Coronary artery (tissue), 2 donors: ENCODE results near the gene TRIM66.

Source experiments
- DNase-seq: peaks from one replicate; pipeline ENCODE4 v3.0.0-alpha.2; 2017; ENCODE audit warnings: low spot score
- H3K27ac ChIP-seq, 2 donors: fragments of 200-600 bp; sonication (generic); one replicate each; pipeline ENCODE4 v1.5.1; 2016 to 2019
- H3K4me3 ChIP-seq: fragments of 200-600 bp; sonication (generic); 2 replicates; pipeline ENCODE4 v1.5.1; 2016; ENCODE audit warnings: mild to moderate bottlenecking, moderate library complexity
- CTCF ChIP-seq: fragments of 200-600 bp; sonication (generic); IDR thresholded peaks from one replicate; pipeline ENCODE4 v1.5.1; 2019; ENCODE audit warnings: antibody characterized with exemption

The TRIM66 gene

GRCh38 chr11:8612522-8612921 is 69.9 kb downstream of the TRIM66 start:
- Histone ChIP-seq H3K4me3 (no peak overlapping the region), H3K27ac (no peak overlapping the region)
- no peak for TF ChIP-seq CTCF
- DNase-seq: no peak

- Histone ChIP-seq H3K4me3 (no peak overlapping the region), H3K27ac (no peak overlapping the region)
- TF ChIP-seq CTCF: no peak
- no peak for DNase-seq
Measured at GRCh38 chr11:8610532-8611116, 71.8 kb downstream of the TRIM66 start.

- TF ChIP-seq CTCF: no peak
- Histone ChIP-seq H3K4me3 (no peak overlapping the region), H3K27ac (no peak overlapping the region)
- DNase-seq: peak; percentile 1
Measured at GRCh38 chr11:8608652-8609051, 73.8 kb downstream of the TRIM66 start.

GRCh38 chr11:8605971-8606563 is 76.4 kb downstream of the TRIM66 start:
- TF ChIP-seq CTCF: no peak
- DNase-seq: no peak
- Histone ChIP-seq H3K27ac (no peak overlapping the region), H3K4me3 (no peak overlapping the region)

GRCh38 chr11:8604078-8604723 is 78.3 kb downstream of the TRIM66 start:
- Histone ChIP-seq H3K4me3 (no peak overlapping the region), H3K27ac (peak overlapping the region in 1 of 2 donors; percentile 36)
- DNase-seq: no peak
- TF ChIP-seq CTCF: peak; percentile 29

GRCh38 chr11:8603696-8604077 is 78.8 kb downstream of the TRIM66 start:
- TF ChIP-seq CTCF: no peak
- no peak overlapping the region for H3K4me3 ChIP-seq
- no peak overlapping the region for H3K27ac ChIP-seq

More at GRCh38 chr11:8603696-8604077, 78.8 kb downstream of the TRIM66 start:
- no peak for DNase-seq
